ENCODE measurements around the gene CAMTA1.

Gene CAMTA1

DNA sequence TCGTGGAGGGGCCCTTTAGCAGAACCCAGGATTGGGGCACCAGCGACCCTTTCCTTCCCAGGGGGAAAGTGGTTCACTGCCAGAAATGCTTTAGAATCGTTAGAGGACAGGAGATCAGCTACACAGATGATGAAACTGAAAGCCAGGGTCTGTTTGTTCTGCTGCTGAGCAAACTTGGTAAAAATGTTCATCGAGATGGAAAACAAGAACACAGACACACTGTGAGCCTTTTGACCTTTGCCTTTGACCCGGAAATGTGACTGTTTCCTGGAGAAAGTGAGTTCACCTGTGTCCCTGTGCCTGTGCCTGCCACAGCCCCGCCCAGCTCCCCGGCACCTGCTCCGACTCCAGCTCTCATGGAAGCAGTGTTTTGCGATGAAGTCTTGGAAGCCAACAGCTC is 234.3 kb downstream of the CAMTA1 start:
- DNase-seq (ENCODE audit: low read depth): no peak
- H3K4me3 ChIP-seq (ENCODE audit: low read depth, low read length): no peak overlapping the region
- TF ChIP-seq, protein P1, sequence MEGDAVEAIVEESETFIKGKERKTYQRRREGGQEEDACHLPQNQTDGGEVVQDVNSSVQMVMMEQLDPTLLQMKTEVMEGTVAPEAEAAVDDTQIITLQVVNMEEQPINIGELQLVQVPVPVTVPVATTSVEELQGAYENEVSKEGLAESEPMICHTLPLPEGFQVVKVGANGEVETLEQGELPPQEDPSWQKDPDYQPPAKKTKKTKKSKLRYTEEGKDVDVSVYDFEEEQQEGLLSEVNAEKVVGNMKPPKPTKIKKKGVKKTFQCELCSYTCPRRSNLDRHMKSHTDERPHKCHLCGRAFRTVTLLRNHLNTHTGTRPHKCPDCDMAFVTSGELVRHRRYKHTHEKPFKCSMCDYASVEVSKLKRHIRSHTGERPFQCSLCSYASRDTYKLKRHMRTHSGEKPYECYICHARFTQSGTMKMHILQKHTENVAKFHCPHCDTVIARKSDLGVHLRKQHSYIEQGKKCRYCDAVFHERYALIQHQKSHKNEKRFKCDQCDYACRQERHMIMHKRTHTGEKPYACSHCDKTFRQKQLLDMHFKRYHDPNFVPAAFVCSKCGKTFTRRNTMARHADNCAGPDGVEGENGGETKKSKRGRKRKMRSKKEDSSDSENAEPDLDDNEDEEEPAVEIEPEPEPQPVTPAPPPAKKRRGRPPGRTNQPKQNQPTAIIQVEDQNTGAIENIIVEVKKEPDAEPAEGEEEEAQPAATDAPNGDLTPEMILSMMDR (IDR thresholded peaks at IDR 0.05; ENCODE audit: control insufficient read depth, extremely low read depth, insufficient read depth): no peak

- TF ChIP-seq, protein P1 (IDR thresholded peaks at IDR 0.05; ENCODE audit: control insufficient read depth, extremely low read depth, insufficient read depth): no peak
- no peak for DNase-seq (ENCODE audit: low read depth)
- no peak overlapping the region for H3K4me3 ChIP-seq (ENCODE audit: low read depth, low read length)
Observed at GRCh38 chr1:7022058-7022457, 236.8 kb downstream of the CAMTA1 start.

DNA sequence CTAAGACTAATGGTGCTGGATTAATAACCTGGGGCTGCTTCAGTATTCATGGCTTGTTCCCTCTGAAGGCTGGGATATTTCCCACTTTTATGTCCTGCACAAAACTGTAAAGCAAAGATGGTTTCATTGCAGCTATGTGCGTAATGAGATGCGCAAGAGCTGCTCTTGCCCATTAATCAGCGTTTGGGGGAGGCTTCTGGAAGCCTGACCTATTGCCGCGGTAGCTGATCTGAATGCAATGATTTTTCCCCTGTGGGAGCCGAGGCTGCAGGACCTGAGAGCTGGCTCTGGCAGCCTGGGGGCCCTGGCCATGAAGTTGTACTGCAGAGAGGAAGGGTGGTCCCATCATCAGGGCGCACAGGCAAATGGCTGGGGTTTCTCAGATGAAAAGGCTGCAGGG is 239.8 kb downstream of the CAMTA1 start:
- TF ChIP-seq, protein P1 (IDR thresholded peaks at IDR 0.05; ENCODE audit: control insufficient read depth, extremely low read depth, insufficient read depth): no peak
- no peak overlapping the region for H3K4me3 ChIP-seq (ENCODE audit: low read depth, low read length)
- DNase-seq (ENCODE audit: low read depth): no peak

DNA sequence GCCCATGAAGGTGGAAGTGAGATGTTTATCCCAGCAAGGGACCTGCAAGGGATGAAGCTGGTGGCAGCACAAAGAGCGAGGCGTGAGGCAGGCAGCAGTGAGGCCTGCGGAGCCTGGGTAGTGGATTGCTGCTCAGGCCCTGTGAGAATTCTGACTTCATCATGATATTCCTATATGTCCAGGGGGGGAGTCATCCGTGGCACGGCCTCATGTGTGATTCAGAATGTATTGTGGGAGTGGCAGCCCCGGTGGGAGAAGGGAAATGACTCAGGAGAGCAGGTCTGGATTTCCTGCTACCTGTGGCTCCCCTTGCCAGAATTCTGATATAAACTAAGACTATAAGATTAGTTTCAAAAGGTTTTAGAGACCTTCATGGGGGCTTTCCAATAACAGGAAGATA is 240.9 kb downstream of the CAMTA1 start:
- TF ChIP-seq, protein P1 (IDR thresholded peaks at IDR 0.05; ENCODE audit: control insufficient read depth, extremely low read depth, insufficient read depth): no peak
- no peak overlapping the region for H3K4me3 ChIP-seq (ENCODE audit: low read depth, low read length)
- DNase-seq (ENCODE audit: low read depth): no peak

DNA sequence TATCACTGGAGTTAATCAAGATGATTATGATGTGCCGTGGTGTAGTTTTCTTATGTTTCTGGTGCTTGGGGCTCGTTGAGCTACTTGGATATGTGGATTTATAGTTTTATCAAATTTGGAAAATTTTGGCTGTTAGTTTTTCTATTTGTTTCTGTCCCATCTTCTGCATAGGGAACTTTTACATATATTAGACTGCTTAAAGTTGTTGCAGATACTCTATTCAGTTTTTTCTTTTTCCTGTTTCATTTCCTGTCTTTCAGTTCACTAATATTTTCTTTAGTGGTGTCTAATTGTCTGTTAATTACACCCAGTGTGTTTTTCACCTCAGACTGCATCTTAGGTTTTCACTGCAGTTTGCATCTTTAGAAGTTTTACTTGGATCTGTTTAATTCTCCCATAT is 247.7 kb downstream of the CAMTA1 start:
- TF ChIP-seq, protein P1 (IDR thresholded peaks at IDR 0.05; ENCODE audit: control insufficient read depth, extremely low read depth, insufficient read depth): no peak
- no peak for DNase-seq (ENCODE audit: low read depth)
- no peak overlapping the region for H3K4me3 ChIP-seq (ENCODE audit: low read depth, low read length)

- no peak overlapping the region for H3K4me3 ChIP-seq (ENCODE audit: low read depth, low read length)
- TF ChIP-seq, protein P1 (IDR thresholded peaks at IDR 0.05; ENCODE audit: control insufficient read depth, extremely low read depth, insufficient read depth): no peak
- no peak for DNase-seq (ENCODE audit: low read depth)
Observed at GRCh38 chr1:7036386-7036785, 251.1 kb downstream of the CAMTA1 start.

DNA sequence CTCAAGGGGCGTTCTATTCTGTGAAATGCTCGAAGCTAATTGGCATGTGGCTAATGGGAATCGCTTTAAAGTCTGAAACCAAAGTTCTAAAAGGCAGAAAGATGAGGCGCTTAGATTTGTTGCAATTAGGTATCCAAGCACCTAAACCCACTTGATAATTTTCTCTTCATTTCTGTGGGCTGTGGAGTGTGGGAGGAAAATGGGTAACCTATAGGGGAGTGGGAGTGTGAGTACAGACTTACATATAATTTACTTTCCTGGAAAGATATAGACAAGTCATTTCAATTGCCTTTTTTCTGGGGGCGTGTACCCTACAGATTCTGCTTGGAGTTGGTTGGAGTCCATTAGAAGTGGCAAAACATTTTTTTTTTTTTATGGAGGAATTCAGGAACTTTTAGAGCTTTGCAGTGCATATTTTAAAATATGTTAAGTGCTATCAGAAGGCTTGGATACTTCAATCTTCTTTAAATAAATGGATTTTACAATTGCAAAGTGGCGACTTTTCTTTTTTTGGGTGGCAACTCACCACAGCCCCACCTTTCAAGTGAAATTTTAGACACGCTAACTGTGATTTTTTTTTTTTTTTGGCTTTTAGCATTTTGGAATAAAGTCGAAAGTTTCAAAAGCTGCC is 254.5 kb downstream of the CAMTA1 start:
- H3K4me3 ChIP-seq (ENCODE audit: low read depth, low read length): no peak overlapping the region
- DNase-seq (ENCODE audit: low read depth): no peak
- TF ChIP-seq, protein P1 (IDR thresholded peaks at IDR 0.05; ENCODE audit: control insufficient read depth, extremely low read depth, insufficient read depth): no peak
